GM12891 (cell line): ENCODE measurements around the gene TGIF1.

ENCODE experiments used
- PAX5 ChIP-seq: IDR thresholded peaks from 2 replicates; pipeline ENCODE4 v1.6.1; 2011; ENCODE audit warnings: low read length, moderate library complexity, mild to moderate bottlenecking; ENCODE audit not compliant: insufficient read depth, severe bottlenecking
- POLR2A ChIP-seq: IDR thresholded peaks from 2 replicates; pipeline ENCODE4 v1.6.1; 2011; ENCODE audit warnings: low read depth, low read length, control low read depth
- POLR2AphosphoS5 ChIP-seq: IDR thresholded peaks from 2 replicates; pipeline ENCODE4 v1.6.1; 2011; ENCODE audit warnings: low read depth, low read length, control low read depth

DNA sequence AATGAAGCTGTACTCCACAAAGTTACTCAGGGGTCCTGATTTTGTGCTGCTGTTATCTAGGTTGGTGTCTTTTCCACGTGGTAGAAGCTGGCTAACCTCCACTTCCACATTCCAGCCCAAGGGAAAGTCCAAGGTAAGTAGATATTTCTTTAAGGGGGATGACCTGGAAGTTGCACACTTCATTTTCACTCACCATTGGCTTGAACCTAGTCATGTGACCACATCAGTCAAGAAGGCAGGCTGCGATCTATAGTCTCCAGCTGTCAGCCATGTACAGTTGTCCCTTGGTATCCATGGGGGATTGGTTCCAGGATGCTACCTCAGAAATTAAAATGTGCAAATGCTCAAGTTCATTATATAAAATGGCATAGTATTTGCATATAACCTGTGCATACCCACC, 31.9 kb upstream of the TGIF1 start:
- TF ChIP-seq POLR2A = no peak
- TF ChIP-seq POLR2AphosphoS5 = no peak
- no peak for TF ChIP-seq PAX5
